IMR-90 (cell line): ENCODE measurements around the gene MB21D2. TPM values are rescaled to one million over a fixed set of nuclear protein-coding genes. Genes with fewer than 3 reads are reported as not detected.
"Not testable (repeated sequence)": the region's sequence is repeated elsewhere in the genome, so short reads cannot be mapped to it uniquely, and the experiment has no call there.

Experiments used
- ATAC-seq: fragments of 200-7000 bp; cut with Tn5 transposase; 2 replicates; pipeline ENCODE4 v1.9.1; 2020; ENCODE audit warnings: low read depth, mild to moderate bottlenecking, moderate library complexity
- BruUV-seq: library from RNA; stranded (reverse); fragments of 400-500 nt; replicated peaks from 2 replicates; lab custom pipeline; 2021; lab: Mats Ljungman, UMichigan
- CTCF ChIA-PET: fragments of 300-600 bp; formaldehyde crosslinking; extraction: SDS; loops from one replicate; lab custom pipeline; 2021; ENCODE audit warnings: antibody characterized with exemption; lab: Yijun Ruan, JAX
- POLR2A ChIA-PET: fragments of 300-600 bp; sonication (Branson Sonifier 250); formaldehyde crosslinking; loops from one replicate; lab custom pipeline; 2022; ENCODE audit warnings: antibody characterized with exemption; ENCODE audit not compliant: unreplicated experiment; lab: Charles Lee
- DNase-seq: peaks from one replicate; pipeline ENCODE4 v3.0.0; 2013
- H2AFZ ChIP-seq: replicated peaks from 2 replicates; pipeline ENCODE3; 2013; ENCODE audit warnings: low read length, mild to moderate bottlenecking; ENCODE audit not compliant: poor library complexity
- H2AK5ac ChIP-seq: 2 replicates; pipeline ENCODE4 v1.6.1; 2013; ENCODE audit warnings: low read depth, low read length, inconsistent platforms
- H2AK9ac ChIP-seq: replicated peaks from 2 replicates; pipeline ENCODE3; 2013; ENCODE audit warnings: mild to moderate bottlenecking, low read depth, low read length, moderate library complexity; ENCODE audit not compliant: poor library complexity
- H2BK120ac ChIP-seq: 2 replicates; pipeline ENCODE4 v1.6.1; 2013; ENCODE audit warnings: low read depth, low read length, inconsistent platforms
- H2BK15ac ChIP-seq: 3 replicates; pipeline ENCODE4 v1.6.1; 2013; ENCODE audit warnings: low read depth, low read length, inconsistent platforms
- H2BK20ac ChIP-seq: 2 replicates; pipeline ENCODE4 v1.6.1; 2013; ENCODE audit warnings: low read depth, mild to moderate bottlenecking, inconsistent platforms, low read length, moderate library complexity
- H2BK5ac ChIP-seq: 2 replicates; pipeline ENCODE4 v1.6.1; 2013; ENCODE audit warnings: mild to moderate bottlenecking, low read depth, low read length, inconsistent platforms; ENCODE audit not compliant: poor library complexity, severe bottlenecking
- H3K14ac ChIP-seq: replicated peaks from 2 replicates; pipeline ENCODE4 v1.6.1; 2013; ENCODE audit warnings: low read depth, low read length, inconsistent platforms
- H3K18ac ChIP-seq: 2 replicates; pipeline ENCODE4 v1.6.1; 2013; ENCODE audit warnings: low read depth, low read length, control low read depth
- H3K23ac ChIP-seq: 2 replicates; pipeline ENCODE4 v1.6.1; 2013; ENCODE audit warnings: low read depth, low read length, inconsistent platforms
- H3K27ac ChIP-seq: 2 replicates; pipeline ENCODE4 v1.5.1; 2013; ENCODE audit warnings: mild to moderate bottlenecking, control low read depth, low read length; ENCODE audit not compliant: insufficient read depth
- H3K27me3 ChIP-seq: 2 replicates; pipeline ENCODE4 v1.6.1; 2013; ENCODE audit warnings: low read length; ENCODE audit not compliant: control insufficient read depth, insufficient read depth
- H3K36me3 ChIP-seq: 2 replicates; pipeline ENCODE4 v1.6.1; 2013; ENCODE audit warnings: low read length, mixed read lengths; ENCODE audit not compliant: control insufficient read depth, insufficient read depth
- H3K4ac ChIP-seq: 2 replicates; pipeline ENCODE4 v1.6.1; 2013; ENCODE audit warnings: low read depth, low read length, inconsistent platforms
- H3K4me1 ChIP-seq: 2 replicates; pipeline ENCODE4 v1.6.1; 2013; ENCODE audit warnings: low read length, mixed read lengths; ENCODE audit not compliant: control insufficient read depth, insufficient read depth
- H3K4me2 ChIP-seq: 2 replicates; pipeline ENCODE4 v1.6.1; 2013; ENCODE audit warnings: low read depth, mild to moderate bottlenecking, control low read depth, low read length, moderate library complexity
- H3K4me3 ChIP-seq: 2 replicates; pipeline ENCODE4 v1.5.1; 2013; ENCODE audit warnings: low read depth, mild to moderate bottlenecking, control low read depth, low read length, moderate library complexity; ENCODE audit not compliant: insufficient read depth
- H3K56ac ChIP-seq: 2 replicates; pipeline ENCODE4 v1.6.1; 2013; ENCODE audit warnings: low read length, inconsistent platforms; ENCODE audit not compliant: insufficient read depth; ENCODE audit errors: extremely low read depth
- H3K79me1 ChIP-seq, 2 experiments: 2 replicates each; pipeline ENCODE4 v1.6.1; 2013; ENCODE audit warnings: low read length in 2 of 2, inconsistent platforms in 1 of 2, low read depth in 1 of 2
- H3K9ac ChIP-seq: 2 replicates; pipeline ENCODE4 v1.6.1; 2013; ENCODE audit warnings: low read depth, low read length, control low read depth
- H3K9me1 ChIP-seq: 2 replicates; pipeline ENCODE4 v1.6.1; 2013; ENCODE audit warnings: low read length, inconsistent platforms; ENCODE audit not compliant: insufficient read depth
- H3K9me3 ChIP-seq: 2 replicates; pipeline ENCODE4 v1.6.1; 2013; ENCODE audit warnings: low read length; ENCODE audit not compliant: control insufficient read depth, insufficient read depth
- H4K20me1 ChIP-seq: 2 replicates; pipeline ENCODE4 v1.6.1; 2013; ENCODE audit warnings: low read length, inconsistent platforms; ENCODE audit not compliant: insufficient read depth
- H4K5ac ChIP-seq: 2 replicates; pipeline ENCODE4 v1.6.1; 2013; ENCODE audit warnings: mild to moderate bottlenecking, low read depth, low read length, control low read depth
- H4K8ac ChIP-seq, 2 experiments: 2 replicates each; pipeline ENCODE4 v1.6.1; 2013; ENCODE audit warnings: low read depth in 2 of 2, low read length in 2 of 2, control low read depth in 1 of 2, inconsistent platforms in 1 of 2
- H4K91ac ChIP-seq: 2 replicates; pipeline ENCODE4 v1.6.1; 2013; ENCODE audit warnings: low read depth, low read length, inconsistent platforms; ENCODE audit not compliant: insufficient read depth
- WGBS, 2 experiments: methylation state at CpG; one replicate each; pipeline versions ENCODE4 v1.1.5 to v1.1.7; 2013; ENCODE audit warnings: missing lambda C conversion rate in 2 of 2; ENCODE audit not compliant: insufficient read length in 1 of 2; ENCODE audit errors: extremely low coverage in 2 of 2; 5-methylcytosine and 5-hydroxymethylcytosine counted together
- dilution Hi-C: fragments of 300-500 bp; cut with HindIII; formaldehyde crosslinking; loops from one replicate; pipeline ENCODE4 v1.14.3; 2018; ENCODE audit warnings: low sequenced_read_pairs; ENCODE audit not compliant: unreplicated experiment
- in situ Hi-C: fragments of 300-500 bp; cut with MboI; formaldehyde crosslinking; loops from 3 replicates; pipeline ENCODE4 v1.14.3; 2019; ENCODE audit warnings: low sequenced_read_pairs, inconsistent platforms, mixed read lengths
- intact Hi-C: fragments of 100-400 bp; cut with micrococcal nuclease; formaldehyde crosslinking; loops from 2 replicates; pipeline ENCODE4 v1.10.0; 2022
- polyA plus RNA-seq, 3 experiments: library from polyadenylated mRNA; depleted of rRNA; stranded (reverse); fragments of >200 nt; gene quantifications; 2 replicates each; pipeline ENCODE4 v1.2.3, GENCODE V29; 2012; ENCODE audit warnings: low replicate concordance in 1 of 3
- total RNA-seq: library from RNA; depleted of rRNA; stranded (reverse); fragments of >200 nt; gene quantifications from 2 replicates; pipeline ENCODE4 v1.2.3, GENCODE V29; 2012

Gene MB21D2
- total and polyA plus RNA-seq, 2 of the 4 experiments (the other 2 are of a cell fraction) = 13.6 to 44.8 TPM

DNA sequence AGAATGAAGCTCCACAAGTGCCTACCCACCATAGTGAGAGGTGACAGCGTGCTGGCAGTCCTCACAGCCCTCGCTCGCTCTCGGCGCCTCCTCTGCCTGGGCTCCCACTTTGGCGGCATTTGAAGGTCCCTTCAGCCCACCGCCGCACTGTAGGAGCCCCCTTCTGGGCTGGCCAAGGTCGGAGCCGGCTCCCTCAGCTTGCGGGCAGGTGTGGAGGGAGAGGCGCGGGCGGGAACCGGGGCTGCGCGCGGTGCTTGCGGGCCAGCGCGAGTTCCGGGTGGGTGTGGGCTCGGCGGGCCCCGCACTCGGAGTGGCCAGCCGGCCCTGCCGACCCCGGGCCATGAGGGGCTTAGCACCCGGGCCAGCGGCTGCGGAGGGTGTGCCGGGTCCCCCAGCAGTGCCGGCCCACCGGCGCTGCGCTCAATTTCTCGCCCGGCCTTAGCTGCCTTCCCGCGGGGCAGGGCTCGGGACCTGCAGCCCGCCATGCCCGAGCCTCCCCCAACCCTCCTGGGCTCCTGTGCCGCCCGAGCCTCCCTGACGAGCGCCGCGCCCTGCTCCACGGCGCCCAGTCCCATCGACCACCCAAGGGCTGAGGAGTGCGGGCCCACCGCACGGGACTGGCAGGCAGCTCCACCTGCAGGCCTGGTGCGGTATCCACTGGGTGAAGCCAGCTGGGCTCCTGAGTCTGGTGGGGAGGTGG lies 128.7 kb downstream of the MB21D2 start:
- H4K5ac ChIP-seq, H3K9ac ChIP-seq, H2AK9ac ChIP-seq, ATAC-seq, H2BK20ac ChIP-seq, H3K4ac ChIP-seq, H4K20me1 ChIP-seq, CTCF ChIA-PET, H2BK5ac ChIP-seq, H3K18ac ChIP-seq, H2AFZ ChIP-seq, H2BK120ac ChIP-seq, in situ Hi-C loops, H3K4me3 ChIP-seq, dilution Hi-C loops, H4K8ac ChIP-seq, H2BK15ac ChIP-seq, H3K56ac ChIP-seq, H4K91ac ChIP-seq, H3K4me2 ChIP-seq, DNase-seq, H3K4me1 ChIP-seq, H3K9me3 ChIP-seq, H3K27ac ChIP-seq, H3K14ac ChIP-seq, H3K27me3 ChIP-seq, H3K36me3 ChIP-seq, H3K9me1 ChIP-seq, H3K23ac ChIP-seq, H3K79me1 ChIP-seq, H2AK5ac ChIP-seq, intact Hi-C loops, BruUV-seq, POLR2A ChIA-PET: not testable (repeated sequence)
- WGBS, 2 experiments = 99% methylated on average over 16 of the region's 57 CpGs; no CpG with 5 or more reads in 1 of the 2 experiments
